GM19193 (cell line): ENCODE measurements around the gene KANK2.

Experiments used
- POLR2A ChIP-seq: IDR thresholded peaks from 4 replicates; pipeline ENCODE4 v1.6.1; 2011; ENCODE audit not compliant: insufficient read depth, insufficient read length; ENCODE audit errors: extremely low read depth

Gene KANK2

GRCh38 chr19:11175920-11176319 lies 21.4 kb downstream of the KANK2 start:
- TF ChIP-seq POLR2A = no peak

- TF ChIP-seq POLR2A = no peak
These were observed 23.0 kb downstream of the KANK2 start for GRCh38 chr19:11174336-11174735.

- no peak for TF ChIP-seq POLR2A
These were observed 23.7 kb downstream of the KANK2 start for GRCh38 chr19:11173516-11174155.

- no peak for TF ChIP-seq POLR2A
These were observed 24.8 kb downstream of the KANK2 start for GRCh38 chr19:11172576-11172975.

- no peak for TF ChIP-seq POLR2A
These were observed 26.2 kb downstream of the KANK2 start for GRCh38 chr19:11171144-11171543.

- no peak for TF ChIP-seq POLR2A
These were observed 27.3 kb downstream of the KANK2 start for GRCh38 chr19:11169896-11170678.

GRCh38 chr19:11168568-11168967 lies 28.8 kb downstream of the KANK2 start:
- no peak for TF ChIP-seq POLR2A

- TF ChIP-seq POLR2A = no peak
These were observed 30.8 kb downstream of the KANK2 start for GRCh38 chr19:11166281-11167142.

- no peak for TF ChIP-seq POLR2A
These were observed 31.8 kb downstream of the KANK2 start for GRCh38 chr19:11165486-11166030.

- TF ChIP-seq POLR2A = no peak
These were observed 32.4 kb downstream of the KANK2 start for GRCh38 chr19:11164879-11165406.

- TF ChIP-seq POLR2A = no peak
These were observed 33.0 kb downstream of the KANK2 start for GRCh38 chr19:11164296-11164695.

GRCh38 chr19:11159598-11160439 lies 37.5 kb downstream of the KANK2 start:
- no peak for TF ChIP-seq POLR2A

- TF ChIP-seq POLR2A = peak; percentile 88
These were observed 41.8 kb downstream of the KANK2 start, which contains the start of gene SPC24 for GRCh38 chr19:11155373-11156120. Gene SPC24, minus strand, starts transcription at chr19:11155782. Its CDS starts 6 bp downstream, at chr19:11155776.
